ENCODE results near the gene HTATSF1.

DNA sequence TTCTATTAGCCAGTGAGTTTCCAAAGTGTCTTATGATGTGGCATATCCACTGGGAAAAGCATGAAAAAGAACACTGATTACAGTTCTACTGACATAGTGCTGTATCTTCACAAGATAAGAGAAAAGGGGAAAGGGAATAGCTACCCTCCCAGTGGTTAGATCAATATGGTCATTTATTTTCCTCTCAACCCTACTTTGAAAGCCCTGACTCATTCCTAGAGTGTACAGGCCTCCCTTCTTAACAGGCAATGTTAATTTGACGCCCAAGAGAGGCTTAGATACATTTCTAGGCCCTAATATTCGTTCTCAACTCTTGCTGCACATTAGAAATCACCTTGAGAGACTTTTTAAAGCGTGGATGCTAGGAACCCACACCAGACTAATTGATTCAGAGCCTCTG, 30.1 kb upstream of the HTATSF1 start:
- TF ChIP-seq POLR2AphosphoS5 (IDR thresholded peaks at IDR 0.05) (no peak), POLR2A (IDR thresholded peaks at IDR 0.05) (no peak)
- TF ChIP-seq, protein P1, sequence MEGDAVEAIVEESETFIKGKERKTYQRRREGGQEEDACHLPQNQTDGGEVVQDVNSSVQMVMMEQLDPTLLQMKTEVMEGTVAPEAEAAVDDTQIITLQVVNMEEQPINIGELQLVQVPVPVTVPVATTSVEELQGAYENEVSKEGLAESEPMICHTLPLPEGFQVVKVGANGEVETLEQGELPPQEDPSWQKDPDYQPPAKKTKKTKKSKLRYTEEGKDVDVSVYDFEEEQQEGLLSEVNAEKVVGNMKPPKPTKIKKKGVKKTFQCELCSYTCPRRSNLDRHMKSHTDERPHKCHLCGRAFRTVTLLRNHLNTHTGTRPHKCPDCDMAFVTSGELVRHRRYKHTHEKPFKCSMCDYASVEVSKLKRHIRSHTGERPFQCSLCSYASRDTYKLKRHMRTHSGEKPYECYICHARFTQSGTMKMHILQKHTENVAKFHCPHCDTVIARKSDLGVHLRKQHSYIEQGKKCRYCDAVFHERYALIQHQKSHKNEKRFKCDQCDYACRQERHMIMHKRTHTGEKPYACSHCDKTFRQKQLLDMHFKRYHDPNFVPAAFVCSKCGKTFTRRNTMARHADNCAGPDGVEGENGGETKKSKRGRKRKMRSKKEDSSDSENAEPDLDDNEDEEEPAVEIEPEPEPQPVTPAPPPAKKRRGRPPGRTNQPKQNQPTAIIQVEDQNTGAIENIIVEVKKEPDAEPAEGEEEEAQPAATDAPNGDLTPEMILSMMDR (IDR thresholded peaks at IDR 0.05), result no peak
